ENCODE data around the gene UBE3C. TPM values are rescaled to one million over a fixed set of nuclear protein-coding genes. Genes with fewer than 3 reads are reported as not detected.
A peak's percentile ranks its signal among the peaks of the same experiment; 100 is the strongest.

UBE3C gene
- total and polyA plus RNA-seq, 9 of the 15 experiments (the other 6 are each of a cell fraction or from before 2014, with no cell fraction given) = 9.6 to 91.7 (median 75.4) TPM

DNA sequence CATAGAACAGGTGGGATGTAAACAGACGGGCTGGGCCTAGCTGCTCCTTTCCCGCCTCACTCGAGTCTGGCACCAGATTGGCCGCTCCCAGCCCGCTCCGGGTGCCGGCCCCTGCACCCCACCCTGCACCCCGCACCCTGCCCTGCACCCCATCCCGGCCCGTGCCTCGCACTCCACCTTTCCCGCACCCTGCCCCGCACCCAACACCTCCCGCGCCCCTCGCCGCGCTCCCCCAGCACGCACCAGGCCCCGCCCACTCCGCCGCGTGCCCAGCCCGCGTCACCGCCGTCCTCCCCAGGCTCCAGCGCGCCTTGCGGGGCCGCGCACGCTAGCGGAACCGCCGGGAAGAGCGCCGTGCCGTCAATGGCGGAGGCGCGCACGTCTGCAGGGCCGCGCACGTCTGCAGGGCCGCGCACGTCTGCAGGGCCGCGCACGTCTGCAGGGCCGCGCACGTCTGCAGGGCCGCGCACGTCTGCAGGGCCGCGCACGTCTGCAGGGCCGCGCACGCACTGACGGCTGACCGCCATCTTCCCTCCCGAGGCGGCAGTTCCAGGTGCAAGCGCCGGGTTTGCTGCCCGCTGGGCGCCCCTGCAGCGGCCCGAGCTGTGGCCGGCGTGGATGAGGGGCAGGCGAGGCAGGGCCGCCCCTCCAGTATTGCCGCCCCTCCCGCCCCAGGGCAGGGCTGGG, at the start of gene UBE3C (continued):
- TF ChIP-seq, protein P1, sequence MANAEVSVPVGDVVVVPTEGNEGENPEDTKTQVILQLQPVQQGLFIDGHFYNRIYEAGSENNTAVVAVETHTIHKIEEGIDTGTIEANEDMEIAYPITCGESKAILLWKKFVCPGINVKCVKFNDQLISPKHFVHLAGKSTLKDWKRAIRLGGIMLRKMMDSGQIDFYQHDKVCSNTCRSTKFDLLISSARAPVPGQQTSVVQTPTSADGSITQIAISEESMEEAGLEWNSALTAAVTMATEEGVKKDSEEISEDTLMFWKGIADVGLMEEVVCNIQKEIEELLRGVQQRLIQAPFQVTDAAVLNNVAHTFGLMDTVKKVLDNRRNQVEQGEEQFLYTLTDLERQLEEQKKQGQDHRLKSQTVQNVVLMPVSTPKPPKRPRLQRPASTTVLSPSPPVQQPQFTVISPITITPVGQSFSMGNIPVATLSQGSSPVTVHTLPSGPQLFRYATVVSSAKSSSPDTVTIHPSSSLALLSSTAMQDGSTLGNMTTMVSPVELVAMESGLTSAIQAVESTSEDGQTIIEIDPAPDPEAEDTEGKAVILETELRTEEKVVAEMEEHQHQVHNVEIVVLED (CRISPR knock-in tag; IDR thresholded peaks at IDR 0.05) = peak; percentile 100
- 0 out of 2 replicates have a peak, but pooled peaks have one; percentile 34 for TF ChIP-seq NFXL1 (CRISPR knock-in tag; IDR thresholded peaks at IDR 0.05)
- TF ChIP-seq, protein P2, sequence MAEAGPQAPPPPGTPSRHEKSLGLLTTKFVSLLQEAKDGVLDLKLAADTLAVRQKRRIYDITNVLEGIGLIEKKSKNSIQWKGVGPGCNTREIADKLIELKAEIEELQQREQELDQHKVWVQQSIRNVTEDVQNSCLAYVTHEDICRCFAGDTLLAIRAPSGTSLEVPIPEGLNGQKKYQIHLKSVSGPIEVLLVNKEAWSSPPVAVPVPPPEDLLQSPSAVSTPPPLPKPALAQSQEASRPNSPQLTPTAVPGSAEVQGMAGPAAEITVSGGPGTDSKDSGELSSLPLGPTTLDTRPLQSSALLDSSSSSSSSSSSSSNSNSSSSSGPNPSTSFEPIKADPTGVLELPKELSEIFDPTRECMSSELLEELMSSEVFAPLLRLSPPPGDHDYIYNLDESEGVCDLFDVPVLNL (CRISPR knock-in tag; IDR thresholded peaks at IDR 0.05; ENCODE audit: low read depth) = 0 out of 2 replicates have a peak, but pooled peaks have one; percentile 55
- peak; percentile 88 for TF ChIP-seq E2F3 (CRISPR knock-in tag; IDR thresholded peaks at IDR 0.05)
- 0 out of 2 replicates have a peak, but pooled peaks have one; percentile 13 for TF ChIP-seq ZBED1 (IDR thresholded peaks at IDR 0.05)
- TF ChIP-seq, protein P3, sequence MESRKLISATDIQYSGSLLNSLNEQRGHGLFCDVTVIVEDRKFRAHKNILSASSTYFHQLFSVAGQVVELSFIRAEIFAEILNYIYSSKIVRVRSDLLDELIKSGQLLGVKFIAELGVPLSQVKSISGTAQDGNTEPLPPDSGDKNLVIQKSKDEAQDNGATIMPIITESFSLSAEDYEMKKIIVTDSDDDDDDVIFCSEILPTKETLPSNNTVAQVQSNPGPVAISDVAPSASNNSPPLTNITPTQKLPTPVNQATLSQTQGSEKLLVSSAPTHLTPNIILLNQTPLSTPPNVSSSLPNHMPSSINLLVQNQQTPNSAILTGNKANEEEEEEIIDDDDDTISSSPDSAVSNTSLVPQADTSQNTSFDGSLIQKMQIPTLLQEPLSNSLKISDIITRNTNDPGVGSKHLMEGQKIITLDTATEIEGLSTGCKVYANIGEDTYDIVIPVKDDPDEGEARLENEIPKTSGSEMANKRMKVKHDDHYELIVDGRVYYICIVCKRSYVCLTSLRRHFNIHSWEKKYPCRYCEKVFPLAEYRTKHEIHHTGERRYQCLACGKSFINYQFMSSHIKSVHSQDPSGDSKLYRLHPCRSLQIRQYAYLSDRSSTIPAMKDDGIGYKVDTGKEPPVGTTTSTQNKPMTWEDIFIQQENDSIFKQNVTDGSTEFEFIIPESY (CRISPR knock-in tag; IDR thresholded peaks at IDR 0.05) = peak; percentile 50; the same call in 1 of the 2 replicates
- peak; percentile 83; the same call in 1 of the 2 replicates for TF ChIP-seq GATAD2B (IDR thresholded peaks at IDR 0.05; ENCODE audit: borderline replicate concordance)
- TF ChIP-seq ZNF76 (CRISPR knock-in tag; IDR thresholded peaks at IDR 0.05; ENCODE audit: borderline replicate concordance) = peak; percentile 92
- peak; percentile 25; the same call in 1 of the 2 replicates for TF ChIP-seq SMAD3 (CRISPR knock-in tag; conservative IDR thresholded peaks at IDR 0.05)
- TF ChIP-seq, protein P4, sequence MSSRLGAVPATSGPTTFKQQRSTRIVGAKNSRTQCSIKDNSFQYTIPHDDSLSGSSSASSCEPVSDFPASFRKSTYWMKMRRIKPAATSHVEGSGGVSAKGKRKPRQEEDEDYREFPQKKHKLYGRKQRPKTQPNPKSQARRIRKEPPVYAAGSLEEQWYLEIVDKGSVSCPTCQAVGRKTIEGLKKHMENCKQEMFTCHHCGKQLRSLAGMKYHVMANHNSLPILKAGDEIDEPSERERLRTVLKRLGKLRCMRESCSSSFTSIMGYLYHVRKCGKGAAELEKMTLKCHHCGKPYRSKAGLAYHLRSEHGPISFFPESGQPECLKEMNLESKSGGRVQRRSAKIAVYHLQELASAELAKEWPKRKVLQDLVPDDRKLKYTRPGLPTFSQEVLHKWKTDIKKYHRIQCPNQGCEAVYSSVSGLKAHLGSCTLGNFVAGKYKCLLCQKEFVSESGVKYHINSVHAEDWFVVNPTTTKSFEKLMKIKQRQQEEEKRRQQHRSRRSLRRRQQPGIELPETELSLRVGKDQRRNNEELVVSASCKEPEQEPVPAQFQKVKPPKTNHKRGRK (tag; IDR thresholded peaks at IDR 0.05) = no peak
- TF ChIP-seq, protein P5, sequence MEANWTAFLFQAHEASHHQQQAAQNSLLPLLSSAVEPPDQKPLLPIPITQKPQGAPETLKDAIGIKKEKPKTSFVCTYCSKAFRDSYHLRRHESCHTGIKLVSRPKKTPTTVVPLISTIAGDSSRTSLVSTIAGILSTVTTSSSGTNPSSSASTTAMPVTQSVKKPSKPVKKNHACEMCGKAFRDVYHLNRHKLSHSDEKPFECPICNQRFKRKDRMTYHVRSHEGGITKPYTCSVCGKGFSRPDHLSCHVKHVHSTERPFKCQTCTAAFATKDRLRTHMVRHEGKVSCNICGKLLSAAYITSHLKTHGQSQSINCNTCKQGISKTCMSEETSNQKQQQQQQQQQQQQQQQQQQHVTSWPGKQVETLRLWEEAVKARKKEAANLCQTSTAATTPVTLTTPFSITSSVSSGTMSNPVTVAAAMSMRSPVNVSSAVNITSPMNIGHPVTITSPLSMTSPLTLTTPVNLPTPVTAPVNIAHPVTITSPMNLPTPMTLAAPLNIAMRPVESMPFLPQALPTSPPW (CRISPR knock-in tag; IDR thresholded peaks at IDR 0.05) = peak; percentile 95
- 0 out of 2 replicates have a peak, but pooled peaks have one; percentile 1 for TF ChIP-seq SOX6 (IDR thresholded peaks at IDR 0.05)
- TF ChIP-seq ETS2 (tag; IDR thresholded peaks at IDR 0.05; ENCODE audit: borderline replicate concordance, poor library complexity, severe bottlenecking) = peak; percentile 67
- TF ChIP-seq MYBL2 (IDR thresholded peaks at IDR 0.05; ENCODE audit: low read depth) = no peak
- TF ChIP-seq MYBL2 (CRISPR knock-in tag; IDR thresholded peaks at IDR 0.05; ENCODE audit: borderline replicate concordance) = no peak
- TF ChIP-seq SIN3A (IDR thresholded peaks at IDR 0.05; ENCODE audit: borderline replicate concordance in 2 of 2, control insufficient read depth in 1 of 2, low read depth in 2 of 2, low read length in 2 of 2) = no peak; a peak in 2 of 4 replicates
- TF ChIP-seq HSF4 (CRISPR knock-in tag; IDR thresholded peaks at IDR 0.05; ENCODE audit: borderline replicate concordance) = peak; percentile 88; the same call in 1 of the 2 replicates
- TF ChIP-seq HIVEP1 (CRISPR knock-in tag; IDR thresholded peaks at IDR 0.05) = 0 out of 2 replicates have a peak, but pooled peaks have one; percentile 17
- no peak for TF ChIP-seq ILK (tag; IDR thresholded peaks at IDR 0.05; ENCODE audit: borderline replicate concordance, low read depth)

Measured in K562 (cell line).